ENCODE measurements around the gene CNTNAP2.

CNTNAP2 gene

GRCh38 chr7:147405621-147406020 is 1289.0 kb downstream of the CNTNAP2 start:
- no peaks in the 10 kb centered on the region for H3K36me3 ChIP-seq (ENCODE audit: low read length)
- no peak overlapping the region for H3K27ac ChIP-seq (ENCODE audit: low read depth, low read length)
- no peaks in the 10 kb centered on the region for H3F3A ChIP-seq (ENCODE audit: insufficient read depth)
- no peak overlapping the region for H2AFZ ChIP-seq (ENCODE audit: low read depth, low read length, severe bottlenecking)
- TF ChIP-seq CTCF (IDR thresholded peaks at IDR 0.05; ENCODE audit: insufficient read depth, low read length, poor library complexity, severe bottlenecking) (no peak), EZH2phosphoT487 (conservative IDR thresholded peaks at IDR 0.05; ENCODE audit: low read length) (no peak)
- H3K4me3 ChIP-seq (ENCODE audit: insufficient read depth, low read length, poor library complexity, severe bottlenecking): no peak overlapping the region
- H3K9me2 ChIP-seq (replicated peaks; ENCODE audit: insufficient read depth, low read length): no peaks in the 10 kb centered on the region
- H3K27me3 ChIP-seq (ENCODE audit: low read length): no peaks in the 10 kb centered on the region
- H3K4me2 ChIP-seq (ENCODE audit: low read depth, low read length, poor library complexity, severe bottlenecking): no peak overlapping the region
- no peaks in the 10 kb centered on the region for H3K9me3 ChIP-seq (ENCODE audit: insufficient read depth, low read length)
- no peaks in the 10 kb centered on the region for H4K20me1 ChIP-seq (ENCODE audit: low read depth, low read length)
- H3K79me2 ChIP-seq (ENCODE audit: insufficient read depth, low read length): no peaks in the 10 kb centered on the region
- no peak overlapping the region for H3K9ac ChIP-seq (ENCODE audit: low read length)

GRCh38 chr7:147406521-147407135 is 1290.0 kb downstream of the CNTNAP2 start:
- TF ChIP-seq CTCF (IDR thresholded peaks at IDR 0.05; ENCODE audit: insufficient read depth, low read length, poor library complexity, severe bottlenecking) (no peak), EZH2phosphoT487 (conservative IDR thresholded peaks at IDR 0.05; ENCODE audit: low read length) (no peak)
- H2AFZ ChIP-seq (ENCODE audit: low read depth, low read length, severe bottlenecking): no peak overlapping the region
- H3F3A ChIP-seq (ENCODE audit: insufficient read depth): no peaks in the 10 kb centered on the region

GRCh38 chr7:147411096-147411495 is 1294.5 kb downstream of the CNTNAP2 start:
- Histone ChIP-seq H3K4me2 (ENCODE audit: low read depth, low read length, poor library complexity, severe bottlenecking) (no peak overlapping the region), H3K9me2 (replicated peaks; ENCODE audit: insufficient read depth, low read length) (no peaks in the 10 kb centered on the region), H4K20me1 (ENCODE audit: low read depth, low read length) (no peaks in the 10 kb centered on the region), H3K36me3 (ENCODE audit: low read length) (no peaks in the 10 kb centered on the region), H3K79me2 (ENCODE audit: insufficient read depth, low read length) (no peaks in the 10 kb centered on the region), H3K9me3 (ENCODE audit: insufficient read depth, low read length) (no peaks in the 10 kb centered on the region), H2AFZ (ENCODE audit: low read depth, low read length, severe bottlenecking) (no peak overlapping the region), H3K27me3 (ENCODE audit: low read length) (no peaks in the 10 kb centered on the region), H3K9ac (ENCODE audit: low read length) (no peak overlapping the region), H3K27ac (ENCODE audit: low read depth, low read length) (no peak overlapping the region), H3K4me3 (ENCODE audit: insufficient read depth, low read length, poor library complexity, severe bottlenecking) (no peak overlapping the region), H3F3A (ENCODE audit: insufficient read depth) (no peaks in the 10 kb centered on the region)
- TF ChIP-seq CTCF (IDR thresholded peaks at IDR 0.05; ENCODE audit: insufficient read depth, low read length, poor library complexity, severe bottlenecking): no peak
- TF ChIP-seq EZH2phosphoT487 (conservative IDR thresholded peaks at IDR 0.05; ENCODE audit: low read length): no peak

More at GRCh38 chr7:147406521-147407135, 1290.0 kb downstream of the CNTNAP2 start:
- H3K36me3 ChIP-seq (ENCODE audit: low read length): no peaks in the 10 kb centered on the region
- H3K9me3 ChIP-seq (ENCODE audit: insufficient read depth, low read length): no peaks in the 10 kb centered on the region
- no peak overlapping the region for H3K4me2 ChIP-seq (ENCODE audit: low read depth, low read length, poor library complexity, severe bottlenecking)
- H3K9me2 ChIP-seq (replicated peaks; ENCODE audit: insufficient read depth, low read length): no peaks in the 10 kb centered on the region
- no peak overlapping the region for H3K9ac ChIP-seq (ENCODE audit: low read length)
- H3K27ac ChIP-seq (ENCODE audit: low read depth, low read length): no peak overlapping the region
- no peaks in the 10 kb centered on the region for H4K20me1 ChIP-seq (ENCODE audit: low read depth, low read length)
- H3K27me3 ChIP-seq (ENCODE audit: low read length): no peaks in the 10 kb centered on the region
- H3K79me2 ChIP-seq (ENCODE audit: insufficient read depth, low read length): no peaks in the 10 kb centered on the region
- H3K4me3 ChIP-seq (ENCODE audit: insufficient read depth, low read length, poor library complexity, severe bottlenecking): no peak overlapping the region
